Stimulated activated CD4-positive, alpha-beta T cell treated with anti-CD3 and anti-CD28 coated beads, Interleukin-1b, Interleukin-23, amount 100 ng/mL, for 4 hours (primary cell): ENCODE measurements around the gene GLRX.
"Not testable (repeated sequence)": the region's sequence is repeated elsewhere in the genome, so short reads cannot be mapped to it uniquely, and the experiment has no call there.

ENCODE experiments used
- DNase-seq, 2 donors: peaks; one replicate each; pipeline ENCODE4 v3.0.0-alpha.2; 2020; ENCODE audit warnings: low read depth in 2 of 2

Gene GLRX

DNA sequence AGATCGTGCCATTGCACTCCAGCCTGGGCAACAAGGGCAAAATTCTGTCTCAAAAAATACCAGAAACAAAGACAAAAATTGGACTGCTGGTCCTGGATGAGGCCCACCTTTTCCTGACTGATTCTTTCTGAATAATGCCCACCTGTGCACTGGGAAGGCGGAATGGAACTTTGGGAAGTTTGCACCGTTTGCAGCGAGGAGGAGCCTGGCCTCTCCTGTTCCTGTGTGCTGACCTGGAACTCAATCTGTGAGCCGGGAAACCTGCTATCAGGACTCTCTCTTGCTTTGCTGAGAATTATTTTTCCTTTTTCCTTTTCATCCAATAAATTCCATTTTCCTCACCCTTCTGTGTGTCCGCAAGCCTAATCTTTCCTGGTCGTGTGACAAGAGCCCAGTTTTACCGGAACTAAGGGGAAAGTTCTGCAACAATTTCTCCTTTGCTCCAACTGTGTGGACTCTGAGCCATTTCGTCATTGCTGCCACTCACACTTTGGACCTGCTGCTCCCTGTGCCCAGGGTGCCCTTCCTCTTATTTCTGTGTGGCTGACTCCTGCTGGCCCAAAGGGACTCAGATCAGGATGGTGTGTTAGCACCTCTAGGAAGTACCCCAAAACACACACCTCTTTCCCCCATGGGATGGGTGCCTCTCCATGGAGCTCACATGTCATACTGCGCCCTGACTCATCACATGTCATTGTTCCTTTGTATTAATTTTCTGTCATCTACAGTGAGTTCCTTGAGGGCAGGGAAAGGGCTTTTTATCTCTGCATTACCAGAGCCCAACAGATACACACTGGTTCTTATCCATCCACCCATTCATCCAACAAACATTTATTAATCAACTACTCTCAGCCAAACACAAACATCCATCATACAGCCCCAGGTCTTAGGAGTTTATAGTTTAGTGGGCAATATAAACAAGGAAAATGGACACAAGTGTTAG is 4.7 kb upstream of the GLRX start:
- DNase-seq: no peak

- DNase-seq: no peak
These were observed 3.0 kb upstream of the GLRX start for GRCh38 chr5:95825495-95825894.

- no peak for DNase-seq
These were observed 2.2 kb upstream of the GLRX start for GRCh38 chr5:95824747-95825146.

DNA sequence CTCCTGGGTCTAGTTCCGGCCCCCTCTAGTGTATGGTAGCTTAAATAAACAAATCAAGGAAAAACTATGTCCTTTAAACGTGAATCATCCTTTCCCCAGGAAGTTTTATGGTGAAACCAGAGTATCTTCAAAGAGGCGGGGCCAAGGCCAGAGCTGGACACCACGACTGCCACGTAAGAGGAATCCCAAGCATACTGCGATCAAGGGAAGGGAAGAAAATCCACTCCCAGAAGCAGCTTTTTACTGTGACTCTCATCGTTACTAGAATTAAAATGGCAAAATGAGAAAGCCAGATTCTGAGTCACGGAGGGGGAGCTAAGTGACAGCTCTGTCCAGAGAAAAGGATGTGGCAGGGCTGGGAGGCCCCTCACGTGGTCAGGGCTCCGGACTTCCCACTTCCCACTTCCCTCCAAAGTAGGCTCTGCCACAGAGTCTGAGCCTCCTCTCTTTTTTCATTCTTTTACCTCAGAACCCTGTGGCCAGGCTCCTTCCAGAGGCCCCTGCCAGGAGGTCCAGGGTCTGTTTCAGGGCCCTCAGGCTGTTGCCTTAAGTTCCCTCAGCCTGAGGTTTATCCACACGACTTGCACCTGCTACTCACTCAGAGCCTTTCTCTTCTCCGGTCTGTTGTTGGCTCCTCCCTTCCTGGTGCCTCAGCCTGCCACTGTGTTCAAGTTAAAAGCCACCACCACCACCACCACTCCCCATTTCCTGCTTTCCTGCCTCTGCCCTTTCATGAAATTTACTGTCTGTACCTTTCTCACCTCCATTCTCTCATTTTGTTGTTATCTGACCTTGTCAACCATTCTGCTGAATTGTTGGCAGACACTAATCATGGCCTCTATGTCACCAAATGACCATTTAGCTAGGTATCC is 1.4 kb upstream of the GLRX start:
- no peak for DNase-seq

GRCh38 chr5:95823218-95823737 is 752 bp upstream of the GLRX start:
- DNase-seq: no peak

DNA sequence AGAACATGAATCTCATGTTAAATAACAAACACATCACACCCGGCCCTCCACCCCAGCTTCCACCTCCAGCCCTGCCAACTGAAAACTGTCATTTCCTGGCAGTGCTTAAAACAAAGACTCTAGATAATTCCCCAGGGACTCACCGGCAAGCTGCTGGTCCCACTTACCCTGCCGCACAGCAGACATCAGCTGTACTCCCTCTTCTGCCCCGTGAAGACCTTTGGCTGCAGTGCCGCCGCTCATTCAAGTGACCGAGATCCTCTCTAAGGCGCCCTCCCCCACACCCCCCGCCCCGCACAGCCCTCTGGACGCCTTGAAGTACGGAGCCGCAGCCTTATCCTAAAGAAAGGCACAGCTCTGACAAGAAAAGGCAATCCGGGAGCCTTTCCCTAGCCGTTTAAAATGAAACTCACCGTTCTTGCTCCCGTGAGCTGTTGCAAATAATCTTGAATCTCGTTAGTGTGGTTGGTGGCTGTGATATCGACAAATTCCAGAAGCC is 434 bp downstream of the GLRX start:
- no peak for DNase-seq

DNA sequence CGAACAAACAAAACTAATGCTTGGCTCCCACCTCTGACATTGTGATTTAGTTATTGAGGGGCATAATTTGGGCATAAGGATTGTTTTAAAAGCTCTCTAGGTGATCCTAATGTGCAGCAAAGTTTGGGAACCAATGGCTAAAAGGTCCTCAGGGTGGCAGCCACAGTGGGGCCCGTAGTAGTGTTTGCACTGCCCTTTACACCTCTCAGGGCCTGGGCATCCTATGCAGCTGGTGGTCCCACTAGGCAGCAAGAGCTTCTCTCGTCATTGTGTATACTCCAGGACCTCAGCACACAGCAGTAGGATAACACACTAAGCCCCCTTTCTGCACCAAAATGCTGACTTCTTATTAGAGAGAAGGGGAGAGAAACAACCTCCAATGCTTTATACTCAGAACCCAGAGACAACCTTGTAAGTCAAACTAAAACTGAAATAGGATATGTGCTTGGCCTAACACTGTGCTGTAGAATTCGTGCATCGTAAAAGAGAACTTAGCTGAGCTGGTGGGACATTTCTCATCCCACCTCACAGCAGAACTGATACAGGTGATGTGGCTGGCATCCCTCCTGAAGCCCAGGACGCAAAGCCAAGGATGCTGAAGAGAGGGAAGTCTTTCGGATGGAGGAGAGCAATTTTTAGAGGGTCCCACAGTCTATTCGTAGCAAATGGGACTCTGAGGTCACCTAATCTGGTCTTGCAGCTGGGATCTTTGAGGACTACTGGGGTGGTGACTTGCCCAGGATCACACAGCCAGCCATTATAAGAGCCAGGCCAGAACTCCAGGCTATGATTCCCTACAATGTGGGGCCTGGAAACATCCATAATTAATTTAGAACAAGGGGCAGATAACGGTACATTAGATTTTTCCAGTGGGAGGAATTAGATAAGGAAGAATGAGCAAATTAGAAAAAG is 1.2 kb downstream of the GLRX start:
- no peak for DNase-seq

GRCh38 chr5:95818181-95819147 is 4.1 kb downstream of the GLRX start:
- DNase-seq: no peak

- DNase-seq: no peak
These were observed 5.1 kb downstream of the GLRX start for GRCh38 chr5:95817430-95817829.

GRCh38 chr5:95816776-95817175 is 5.8 kb downstream of the GLRX start:
- no peak for DNase-seq

- no peak for DNase-seq
These were observed 6.2 kb downstream of the GLRX start for GRCh38 chr5:95816341-95816740.

DNA sequence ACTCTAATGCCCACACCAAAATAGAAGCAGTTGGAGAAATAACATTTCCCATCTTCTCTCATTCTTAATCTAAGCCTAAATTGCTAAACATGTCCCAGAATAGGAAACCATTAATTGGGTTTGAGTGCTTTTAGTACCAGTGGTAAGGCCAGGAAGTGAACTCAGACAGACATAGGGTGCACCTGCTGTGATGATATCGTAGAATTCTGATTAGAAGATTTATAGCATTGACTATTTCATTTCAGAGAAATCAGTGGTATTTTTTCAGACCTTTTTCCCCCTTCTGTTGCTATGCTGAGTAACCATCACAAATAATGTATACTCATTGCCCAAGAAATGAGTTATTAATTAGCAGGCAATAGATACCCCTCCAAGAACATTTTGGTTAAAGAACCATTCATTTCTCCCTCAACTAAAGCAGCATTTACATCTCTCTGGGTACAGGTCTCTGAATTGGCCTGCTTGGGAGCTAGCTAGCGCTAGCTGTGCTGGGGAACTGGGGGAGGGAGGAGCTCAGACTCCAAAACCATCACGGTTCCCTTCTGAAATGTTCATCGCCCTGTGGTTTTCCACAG is 7.3 kb downstream of the GLRX start:
- DNase-seq: no peak

DNA sequence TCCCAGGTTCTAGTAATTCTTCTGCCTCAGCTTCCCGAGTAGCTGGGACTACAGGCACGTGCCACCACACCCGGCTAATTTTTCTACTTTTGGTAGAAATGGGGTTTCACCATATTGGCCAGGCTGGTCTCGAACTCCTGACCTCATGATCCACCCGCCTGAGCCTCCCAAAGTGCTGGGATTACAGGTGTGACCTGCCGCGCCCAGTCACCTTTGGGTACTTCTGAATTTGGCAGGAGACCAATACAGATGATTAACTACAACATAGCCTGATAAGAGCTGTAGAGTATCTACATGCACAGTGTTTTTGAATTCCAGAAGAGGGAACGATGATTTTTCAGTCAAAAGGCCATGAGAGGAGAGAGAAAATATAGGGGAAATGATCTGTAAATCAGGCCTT is 9.5 kb downstream of the GLRX start:
- not testable (repeated sequence) for DNase-seq

GRCh38 chr5:95812074-95812471 is 10.5 kb downstream of the GLRX start:
- DNase-seq: no peak

- DNase-seq: not testable (repeated sequence)
These were observed 11.0 kb downstream of the GLRX start for GRCh38 chr5:95811461-95812073.

DNA sequence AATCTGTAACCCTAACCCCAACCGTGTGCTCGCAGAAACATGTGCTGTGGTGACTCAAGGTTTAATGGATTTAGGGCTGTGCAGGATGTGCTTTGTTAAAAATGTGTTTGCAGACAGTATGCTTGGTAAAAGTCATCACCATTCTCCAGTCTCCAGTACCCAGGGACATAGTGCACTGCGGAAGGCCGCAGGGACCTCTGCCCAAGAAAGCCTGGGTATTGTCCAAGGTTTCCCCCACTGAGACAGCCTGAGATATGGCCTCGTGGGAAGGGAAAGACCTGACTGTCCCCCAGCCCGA is 11.5 kb downstream of the GLRX start:
- DNase-seq: not testable (repeated sequence)

DNA sequence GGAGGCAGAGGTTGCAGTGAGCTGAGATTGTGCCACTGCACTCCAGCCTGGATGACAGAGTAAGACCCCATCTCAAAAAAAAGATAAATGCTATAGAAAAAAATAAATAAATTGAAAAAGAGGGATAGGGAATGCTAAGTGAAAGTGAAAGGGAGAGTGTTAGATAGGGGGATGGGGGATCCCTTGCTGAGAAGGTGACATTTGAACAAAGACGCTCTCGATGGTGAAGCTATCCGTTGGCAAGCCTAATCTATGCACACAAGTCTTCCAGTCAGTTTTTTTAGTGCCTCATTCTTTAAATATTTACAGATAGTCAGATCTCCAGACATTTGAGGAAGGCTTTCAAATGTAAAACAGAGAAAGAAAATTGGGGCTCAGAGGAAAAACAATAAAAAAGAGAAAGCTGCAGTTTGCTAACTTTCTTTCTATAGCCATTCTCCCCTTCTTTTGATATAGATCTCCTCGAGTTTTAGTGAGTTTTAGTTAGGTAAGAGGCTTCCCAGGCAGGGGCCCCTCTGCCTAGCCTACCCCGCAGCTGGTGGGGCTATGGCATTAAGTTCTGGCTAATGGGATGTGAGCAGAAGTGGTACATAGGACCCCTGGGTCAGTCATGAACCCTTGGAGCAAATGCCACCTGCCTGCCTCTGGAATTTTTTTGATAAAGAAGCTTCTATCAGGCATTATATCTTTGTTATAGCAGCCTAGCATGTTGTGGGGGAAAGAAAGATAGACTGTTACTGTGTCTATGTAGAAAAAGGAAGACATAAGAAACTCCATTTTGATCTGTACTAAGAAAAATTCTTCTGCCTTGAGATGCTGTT is 12.0 kb downstream of the GLRX start:
- DNase-seq: no peak

DNA sequence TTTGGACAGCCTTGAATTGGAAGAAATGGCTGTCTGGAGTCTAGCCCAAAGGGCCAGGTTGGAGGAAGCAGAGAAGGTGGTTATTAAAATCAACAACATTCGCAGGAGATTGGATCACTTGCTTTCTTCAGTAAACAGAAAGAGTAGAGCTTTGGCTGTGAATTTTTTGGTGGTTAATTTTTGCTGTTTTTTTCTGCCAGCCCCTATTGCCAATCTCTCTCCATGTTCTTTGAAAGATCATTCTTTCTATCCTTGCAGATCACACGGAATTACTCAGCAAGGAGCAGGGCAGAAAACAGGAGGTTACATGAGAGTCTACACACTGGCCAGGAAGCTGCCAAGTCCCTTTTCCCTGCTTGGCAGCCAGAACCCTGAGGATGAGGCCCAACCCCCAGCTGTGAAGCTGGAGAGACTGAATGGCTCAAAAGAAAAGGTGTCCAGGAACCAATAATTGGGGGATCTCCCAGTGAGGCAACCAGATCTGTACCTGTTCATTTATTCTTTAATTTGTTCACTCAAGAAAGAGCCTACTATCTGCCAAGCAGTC is 13.0 kb downstream of the GLRX start:
- DNase-seq: no peak
